LoVo (cell line): ENCODE data around the gene SEMA4G.

Source experiments
- DNase-seq: peaks from one replicate; pipeline ENCODE4 v3.0.0-alpha.2; 2016; ENCODE audit warnings: low spot score

SEMA4G gene

DNA sequence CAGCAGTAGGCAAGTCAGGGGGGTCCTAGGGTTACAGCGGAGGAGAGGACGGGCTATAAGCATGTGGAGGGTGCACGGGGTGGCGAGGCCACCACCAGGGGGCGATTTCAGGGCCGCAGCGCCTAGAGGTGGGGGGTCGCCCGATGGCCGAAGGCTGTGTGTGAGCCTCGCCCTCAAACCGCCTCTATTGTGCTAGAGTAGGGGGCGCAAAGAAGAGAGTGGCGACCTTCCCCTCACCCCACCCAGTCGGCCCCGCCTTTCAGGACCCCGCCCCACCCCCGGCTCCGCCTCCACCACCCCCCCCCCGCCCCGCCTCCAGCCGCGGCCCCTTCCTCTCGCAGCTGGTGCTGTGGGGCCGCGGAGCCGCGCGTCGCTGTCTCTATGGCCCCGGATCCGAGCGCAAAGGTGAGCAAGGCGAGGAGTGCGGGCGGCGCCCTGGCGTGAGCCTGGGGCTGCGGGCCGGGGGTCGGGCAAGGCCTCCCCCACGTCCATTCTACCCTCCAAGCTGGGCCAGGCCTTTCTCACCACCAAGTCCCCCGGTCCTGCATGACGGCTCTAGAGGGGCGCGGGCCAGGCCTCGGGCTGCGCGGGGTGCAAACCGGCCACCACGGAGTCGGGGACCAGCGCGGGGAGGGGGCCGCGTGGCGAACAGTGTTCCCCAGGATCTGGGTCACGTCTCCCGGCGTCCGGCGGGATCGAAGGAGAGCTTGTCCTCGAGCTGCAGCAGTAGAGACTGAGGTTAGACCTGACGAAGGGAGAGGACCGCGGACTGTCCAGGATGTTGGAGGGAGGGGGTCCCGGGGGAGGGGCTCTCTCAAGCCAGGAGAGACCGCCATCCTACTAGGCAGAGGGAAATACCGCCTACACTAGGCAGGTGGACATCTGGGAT lies at the start of gene SEMA4G:
SEMA4G (plus strand) TSS at position 318 of the 889 bp plus-strand sequence. CDS start 3,409 bp downstream, outside the sequence.
- peak; percentile 46 for DNase-seq

DNA sequence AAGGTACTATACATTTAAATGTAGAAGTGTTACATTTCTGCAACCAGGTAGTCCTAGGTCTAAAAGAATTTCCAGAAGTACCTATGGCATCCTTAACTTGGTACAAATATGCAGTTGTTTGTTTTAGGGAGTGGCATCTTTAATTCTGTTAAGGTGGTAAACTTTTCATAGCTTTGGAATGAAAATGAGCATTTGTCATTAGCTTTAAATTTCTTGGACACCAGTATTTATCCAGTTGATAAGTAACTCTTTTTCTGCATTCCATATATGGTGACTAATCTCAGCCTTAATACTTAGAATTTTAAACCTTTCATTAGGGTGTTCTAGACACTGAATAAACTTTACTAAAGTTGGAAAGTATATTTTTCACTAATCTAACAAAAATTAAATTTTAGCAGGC lies 45.7 kb upstream of the SEMA4G start:
- DNase-seq, result no peak

DNA sequence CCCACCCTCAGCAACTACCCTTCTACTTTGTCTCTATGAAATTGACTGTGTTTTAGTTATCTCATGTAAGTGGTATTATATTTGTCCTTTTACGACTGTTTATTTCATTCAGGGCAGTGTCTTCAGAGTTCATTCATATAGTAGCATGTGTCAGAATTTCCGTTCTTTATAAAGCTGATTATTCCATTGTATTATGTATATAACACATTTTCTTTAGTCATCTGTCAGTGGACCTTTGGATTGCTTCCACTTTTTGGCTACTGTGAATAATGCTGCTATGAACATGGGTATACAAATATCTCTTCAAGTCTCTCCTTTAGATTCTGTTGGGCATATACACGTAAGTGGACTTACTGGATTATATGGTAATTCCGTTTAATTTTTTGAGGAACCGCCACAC lies 42.0 kb upstream of the SEMA4G start:
- no peak for DNase-seq

GRCh38 chr10:100928039-100928438 lies 41.3 kb upstream of the SEMA4G start:
- DNase-seq, result no peak

DNA sequence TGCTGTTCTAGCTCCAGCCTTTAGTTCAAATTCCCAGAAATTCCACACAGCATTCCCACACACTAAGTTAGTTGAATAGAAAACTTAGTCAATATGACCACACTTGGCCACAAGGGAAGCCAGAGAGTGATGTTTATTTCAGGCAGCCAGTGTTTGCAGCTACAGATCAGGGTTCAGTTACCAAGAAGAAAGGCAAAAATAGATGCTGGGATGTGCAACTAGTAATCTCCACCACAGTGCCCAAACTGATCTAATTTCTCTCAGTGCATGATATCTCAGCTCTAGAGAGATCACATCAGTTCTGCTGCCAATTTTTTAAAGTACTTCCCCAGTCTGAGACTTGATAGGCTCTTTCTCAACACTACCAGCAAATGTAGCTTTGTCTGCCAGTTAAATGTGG lies 38.9 kb upstream of the SEMA4G start:
- no peak for DNase-seq

DNA sequence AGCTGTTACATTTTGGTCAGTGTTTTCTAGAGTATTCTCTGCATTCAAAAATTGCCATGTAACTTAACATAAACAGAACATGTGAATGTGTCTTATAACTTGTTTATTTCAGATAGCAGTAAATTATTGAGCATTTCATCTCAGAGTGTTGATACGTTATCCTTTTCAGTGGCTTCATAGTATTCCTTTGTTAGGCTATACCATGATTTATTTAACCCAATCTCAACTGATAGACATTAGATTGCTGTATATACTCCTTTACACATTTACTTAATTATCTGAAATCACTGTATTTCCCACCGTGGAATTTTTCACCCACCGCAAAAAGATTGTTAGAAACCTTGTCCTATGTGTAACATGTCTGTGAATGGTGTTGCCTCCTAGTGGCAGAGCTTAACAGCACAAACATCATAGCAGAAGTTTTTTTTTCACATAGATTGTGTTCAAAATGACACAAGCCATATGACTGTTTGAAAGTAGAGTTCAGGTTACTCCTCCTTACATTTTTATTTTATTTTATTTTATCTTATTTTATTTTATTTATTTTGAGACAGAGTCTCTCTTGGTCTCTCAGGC lies 35.1 kb upstream of the SEMA4G start:
- DNase-seq, result no peak

GRCh38 chr10:100939763-100940344 lies 29.4 kb upstream of the SEMA4G start:
- DNase-seq, result no peak

DNA sequence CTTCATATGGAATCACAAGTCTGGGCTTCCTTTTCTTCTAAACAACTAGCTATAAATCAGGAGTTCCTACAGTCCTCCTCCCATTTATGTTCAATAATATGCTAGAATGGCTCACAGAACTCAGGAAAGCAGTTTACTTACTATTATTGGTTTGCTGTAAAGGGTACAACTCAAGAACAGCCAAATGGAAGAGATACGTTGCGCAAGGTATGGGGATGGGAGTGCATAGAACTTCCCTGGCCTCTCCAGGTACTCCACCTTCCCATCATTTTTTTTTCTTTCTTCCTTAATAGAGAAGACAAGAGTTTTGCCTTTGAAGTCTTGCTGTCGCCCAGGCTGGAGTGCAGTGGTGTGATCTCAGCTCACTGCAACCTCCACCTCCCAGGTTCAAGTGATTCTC lies 27.1 kb upstream of the SEMA4G start:
- no peak for DNase-seq

DNA sequence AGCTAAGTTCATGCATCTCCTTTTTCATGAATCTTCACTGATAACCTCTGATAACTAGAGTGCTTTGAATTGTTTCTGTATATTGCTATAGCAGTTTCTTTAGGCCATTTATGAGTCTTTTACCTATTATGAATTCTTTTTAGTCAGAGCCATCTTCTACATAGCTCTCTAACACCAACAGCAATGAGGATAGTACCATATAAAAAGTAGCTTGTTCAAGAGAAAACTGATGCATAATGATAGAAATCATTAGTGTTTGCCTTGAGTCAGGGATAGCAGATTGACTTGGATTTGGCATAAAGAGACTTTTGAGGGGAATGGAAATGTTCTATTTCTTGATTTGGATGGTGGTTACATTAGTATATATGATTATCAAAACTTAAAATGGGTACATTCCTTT lies 25.8 kb upstream of the SEMA4G start:
- DNase-seq, result no peak

DNA sequence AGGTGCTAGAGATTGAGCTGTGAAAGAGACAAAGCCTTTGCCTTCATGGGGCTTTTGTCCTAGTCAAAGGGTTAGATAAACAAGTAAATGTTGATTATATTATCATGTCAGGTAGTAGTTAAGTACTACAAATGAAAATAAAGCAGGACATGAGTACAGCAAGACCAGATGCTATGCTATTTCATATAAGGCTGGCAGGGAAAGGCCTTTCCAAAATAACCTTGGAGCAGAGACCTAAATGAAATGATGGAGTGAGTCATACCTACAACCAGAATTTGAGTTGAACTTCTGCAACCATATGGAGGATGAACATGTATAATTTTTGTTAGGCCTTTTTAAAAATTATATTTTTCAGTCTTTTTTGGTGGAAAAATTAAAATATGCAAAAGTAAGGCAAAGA lies 23.6 kb upstream of the SEMA4G start:
- DNase-seq, result no peak

DNA sequence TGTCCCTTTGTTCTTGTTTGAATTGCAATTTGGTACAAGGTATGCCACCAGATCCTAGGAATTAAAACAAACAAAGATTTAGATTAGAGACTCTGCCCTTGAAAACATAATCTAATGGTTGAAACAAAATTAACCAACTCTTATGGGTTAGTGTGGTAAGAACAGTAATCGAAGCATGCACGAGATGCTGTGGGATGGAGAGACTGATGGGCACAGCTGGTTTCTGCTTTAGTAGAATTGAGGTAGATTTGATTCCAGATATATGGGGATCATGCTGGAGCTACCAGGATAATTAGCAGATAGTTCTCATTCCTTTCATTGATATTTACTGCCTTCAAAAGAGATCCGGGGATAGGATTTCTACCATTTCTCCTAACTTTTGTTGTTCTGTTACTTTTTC lies 20.4 kb upstream of the SEMA4G start:
- no peak for DNase-seq

GRCh38 chr10:100960251-100960650 lies 9.1 kb upstream of the SEMA4G start:
- DNase-seq, result no peak

DNA sequence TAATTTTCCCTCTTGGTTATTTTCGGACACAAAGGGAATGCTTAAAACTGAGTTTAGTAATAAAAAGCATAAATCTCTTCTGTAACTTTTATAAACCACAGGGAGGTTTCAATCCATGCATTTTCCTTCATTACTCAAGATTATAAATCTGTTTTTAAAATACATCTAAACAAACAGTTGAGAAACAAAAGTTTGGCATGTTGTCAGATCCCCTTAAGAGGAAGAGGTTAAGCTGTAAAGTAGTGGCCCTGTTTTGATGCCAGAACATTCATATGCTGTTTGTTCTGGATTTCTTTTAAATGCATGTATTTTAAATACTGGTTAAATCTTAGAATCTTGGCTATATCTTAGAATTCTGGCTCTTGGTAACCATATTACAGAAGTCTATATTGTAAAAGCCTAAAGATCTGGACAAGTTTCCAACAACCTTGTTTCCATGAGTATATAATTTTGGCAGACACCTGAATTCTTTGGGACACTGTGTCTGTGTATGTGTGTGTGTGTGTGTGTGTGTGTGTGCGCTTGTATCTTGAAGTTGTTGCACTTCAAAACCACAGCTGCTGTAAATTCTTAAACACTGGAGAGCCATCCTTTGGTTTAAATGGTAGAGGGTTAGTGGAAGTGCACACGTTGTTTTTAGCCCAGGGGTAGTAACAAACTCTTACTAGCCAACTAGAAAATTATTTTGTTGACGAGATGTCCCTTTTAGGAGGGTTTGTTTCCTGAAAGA lies 6.8 kb upstream of the SEMA4G start:
- no peak for DNase-seq

GRCh38 chr10:100963826-100964225 lies 5.5 kb upstream of the SEMA4G start:
- no peak for DNase-seq

DNA sequence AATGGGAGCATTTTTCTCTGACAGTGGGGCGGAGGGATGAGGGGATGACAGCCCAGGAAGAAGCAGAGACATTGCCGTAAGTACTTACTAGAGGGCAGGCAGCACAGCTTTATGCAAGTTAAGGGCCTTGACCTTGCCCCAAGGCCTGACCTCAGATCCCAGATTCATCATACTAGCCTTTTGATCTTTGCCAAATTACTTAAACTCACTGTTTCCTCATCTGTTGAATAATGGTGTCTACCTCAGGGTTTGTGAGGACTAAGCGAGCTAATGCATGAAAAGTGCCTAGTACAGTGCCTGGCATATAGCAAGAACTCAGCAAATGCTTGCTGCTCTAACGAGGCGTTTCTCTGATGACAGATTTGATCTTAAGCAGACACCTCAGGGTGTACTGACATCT lies 3.5 kb upstream of the SEMA4G start:
- no peak for DNase-seq

GRCh38 chr10:100966887-100967286 lies 2.4 kb upstream of the SEMA4G start:
- no peak for DNase-seq

DNA sequence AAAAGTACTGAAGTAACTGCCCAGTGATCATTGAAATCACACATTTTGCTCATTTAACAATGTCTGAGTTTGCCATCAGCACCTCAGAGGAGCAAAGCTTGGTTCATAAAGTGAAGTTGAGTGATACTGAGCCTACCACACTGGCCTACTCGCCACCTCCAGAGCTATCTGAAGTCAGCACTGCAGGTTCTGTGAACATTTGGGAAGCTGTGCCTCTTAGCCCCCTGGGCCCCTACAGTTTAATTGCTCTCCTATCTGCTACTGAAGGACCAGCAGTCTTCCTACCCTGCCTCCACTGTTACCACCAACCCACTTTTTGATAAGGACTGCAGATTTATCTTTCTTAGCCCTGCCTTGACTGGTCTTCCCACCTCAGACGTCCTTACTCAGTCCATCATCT lies 2.0 kb upstream of the SEMA4G start:
- DNase-seq, result no peak

DNA sequence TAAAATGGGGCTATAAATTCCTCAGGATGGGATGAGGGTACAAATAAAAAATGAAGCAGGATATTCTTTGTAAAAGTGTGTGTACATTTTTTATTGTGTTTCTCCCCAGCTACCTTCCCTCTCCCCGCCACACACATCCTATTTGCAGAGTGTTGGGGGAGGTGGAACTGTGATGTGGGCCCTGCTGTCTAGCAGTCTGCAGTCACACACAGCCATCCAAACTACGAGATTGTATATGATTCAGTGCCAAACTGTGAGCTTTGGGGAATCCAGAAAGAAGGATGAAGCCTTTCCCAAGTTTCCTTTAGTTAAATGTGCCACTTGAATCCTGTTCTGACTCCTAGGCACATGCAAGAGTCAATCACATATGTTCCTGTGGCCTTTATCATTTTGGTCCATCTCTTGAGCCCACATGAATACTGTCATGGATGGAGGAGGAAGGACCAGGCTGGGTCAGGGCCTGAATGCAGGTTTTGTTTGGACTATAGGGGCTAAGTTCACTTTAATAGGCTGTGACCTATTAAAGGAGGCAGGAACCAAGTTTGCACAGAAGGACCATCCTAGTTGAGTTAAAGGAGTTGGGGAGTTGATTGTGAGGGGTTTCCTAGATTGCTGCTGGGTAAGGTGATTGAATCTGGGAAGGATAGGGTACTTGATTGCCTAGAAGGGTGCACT lies 1.1 kb upstream of the SEMA4G start:
- no peak for DNase-seq

GRCh38 chr10:100968863-100969186 lies 479 bp upstream of the SEMA4G start:
- DNase-seq, result no peak

DNA sequence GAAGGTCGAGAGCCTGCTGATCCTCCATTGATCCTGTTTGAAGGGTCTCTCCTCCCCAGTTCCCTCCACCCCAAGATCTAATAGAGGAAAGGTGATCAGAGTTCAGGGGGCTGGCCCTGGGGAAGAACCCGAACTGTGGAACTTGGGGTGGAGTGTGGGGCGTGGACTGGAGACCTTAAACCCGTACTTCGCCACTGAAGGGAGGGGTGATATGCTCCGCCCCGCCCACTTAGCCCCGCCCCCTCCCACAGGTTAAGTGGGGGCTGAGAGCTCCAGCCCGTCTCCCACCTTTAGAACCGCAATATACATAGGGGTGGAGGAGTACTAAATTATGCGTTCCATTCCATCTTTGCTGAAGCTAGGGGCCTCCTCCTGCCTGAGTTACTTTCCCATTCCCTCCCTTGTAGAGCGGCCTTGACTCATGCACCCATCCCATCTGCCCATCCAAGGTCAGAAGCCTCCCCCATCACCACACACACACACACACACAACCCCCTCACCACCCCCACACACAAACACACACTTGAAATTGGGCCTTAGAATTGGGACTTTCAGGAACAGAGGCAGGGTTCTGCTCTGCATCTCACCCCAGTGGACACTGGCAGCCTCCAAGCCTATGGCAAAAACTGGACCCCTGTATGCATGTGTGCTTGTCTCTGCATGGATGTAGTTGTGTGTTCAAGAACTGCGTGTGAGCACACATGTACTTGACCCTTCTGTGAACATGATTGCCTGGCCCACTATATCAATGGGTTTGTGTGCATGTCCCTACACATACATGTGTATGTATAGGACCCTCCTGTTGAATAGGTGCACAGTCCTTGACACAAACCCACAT lies 991 bp downstream of the SEMA4G start:
- DNase-seq, result peak; percentile 27
